Fibroblast of skin of right quadriceps (primary cell): Measurements from ENCODE around the gene GTF2A1.

Experiments used
- DNase-seq: peaks from one replicate; pipeline ENCODE4 v3.0.0-alpha.2; 2013

The GTF2A1 gene

DNA sequence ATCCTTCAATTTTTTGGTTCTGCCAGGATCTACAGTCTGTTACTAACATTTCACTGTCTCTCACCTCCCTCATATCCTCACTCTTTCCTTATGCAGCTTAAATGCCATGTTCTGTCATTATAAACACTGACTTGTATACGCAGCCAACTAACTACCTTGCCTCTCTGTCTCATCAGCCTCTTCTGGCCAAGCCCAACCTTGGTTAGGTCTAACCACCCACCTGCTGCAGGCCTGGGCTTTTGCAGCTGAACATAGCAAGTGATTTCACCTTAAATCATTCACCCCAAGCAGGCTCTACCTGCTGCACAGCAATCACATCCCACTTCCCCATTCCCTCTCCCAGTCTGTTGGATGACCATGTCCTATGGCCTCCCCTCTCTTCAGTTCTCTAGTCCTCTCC is 91.5 kb downstream of the GTF2A1 start:
- no peak for DNase-seq

DNA sequence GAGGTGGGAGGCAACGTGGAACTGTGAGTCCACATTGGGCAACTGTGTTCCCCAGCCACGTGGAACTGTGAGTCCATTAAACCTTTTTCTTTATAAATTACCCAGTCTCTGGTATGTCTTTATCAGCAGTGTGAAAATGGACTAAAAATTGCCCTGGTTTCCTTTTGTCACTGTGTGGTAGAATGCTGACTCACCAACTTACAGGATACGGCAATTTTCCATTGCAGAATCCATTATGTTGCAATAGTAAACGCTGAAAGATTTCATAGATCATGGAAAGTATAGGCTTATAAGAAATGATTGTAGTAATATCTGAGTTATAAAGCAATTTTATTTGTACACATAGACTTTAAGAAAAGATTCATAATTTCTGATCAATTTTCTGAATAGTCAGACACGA is 93.0 kb downstream of the GTF2A1 start:
- no peak for DNase-seq

DNA sequence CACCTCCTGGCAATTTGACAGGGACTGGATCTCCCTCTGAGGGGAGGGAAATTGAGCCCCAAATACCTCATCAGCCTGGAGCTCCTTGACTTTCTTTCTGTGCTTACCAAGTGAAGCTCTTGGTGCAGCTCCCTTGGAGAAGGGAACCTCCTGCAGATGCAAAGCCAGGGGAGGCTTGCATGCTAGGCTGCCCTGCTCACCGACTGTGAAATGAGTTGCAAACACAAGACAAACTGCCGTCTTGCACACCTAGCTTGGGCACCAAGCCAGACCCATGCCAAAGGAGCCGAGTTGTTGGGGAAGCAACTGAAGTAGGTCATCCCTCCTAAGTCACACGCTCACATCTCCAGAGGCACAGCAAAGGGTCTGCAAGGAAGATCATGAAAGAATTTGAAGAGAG is 95.2 kb downstream of the GTF2A1 start:
- DNase-seq = no peak
